ENCODE results near the gene ZP3.

ZP3 gene

GRCh38 chr7:76424413-76425111 is at the start of gene ZP3:
TSS of gene ZP3 (plus strand) at chr7:76424950. CDS start at chr7:76424965, 15 bp downstream.
- DNase-seq (ENCODE audit: low read depth), result peak; percentile 59
- no peak within 1 kb of the TSS for H3K4me3 ChIP-seq (ENCODE audit: low read depth, low read length)
- no peak for TF ChIP-seq CTCF (IDR thresholded peaks at IDR 0.05; ENCODE audit: low read depth, low read length, missing control alignments)

GRCh38 chr7:76375251-76375650 is 49.5 kb upstream of the ZP3 start:
- no peak for DNase-seq (ENCODE audit: low read depth)
- H3K4me3 ChIP-seq (ENCODE audit: low read depth, low read length), result no peak overlapping the region
- TF ChIP-seq CTCF (IDR thresholded peaks at IDR 0.05; ENCODE audit: low read depth, low read length, missing control alignments), result no peak

- no peak for TF ChIP-seq CTCF (IDR thresholded peaks at IDR 0.05; ENCODE audit: low read depth, low read length, missing control alignments)
- H3K4me3 ChIP-seq (ENCODE audit: low read depth, low read length), result no peak overlapping the region
- no peak for DNase-seq (ENCODE audit: low read depth)
Observed at GRCh38 chr7:76377186-76377918, 47.4 kb upstream of the ZP3 start.

- no peak for TF ChIP-seq CTCF (IDR thresholded peaks at IDR 0.05; ENCODE audit: low read depth, low read length, missing control alignments)
- H3K4me3 ChIP-seq (ENCODE audit: low read depth, low read length), result no peak overlapping the region; the same call in 1 of the 2 replicates
- no peak for DNase-seq (ENCODE audit: low read depth)
Observed at GRCh38 chr7:76380623-76380966, 44.2 kb upstream of the ZP3 start.

GRCh38 chr7:76381814-76382213 is 42.9 kb upstream of the ZP3 start:
- TF ChIP-seq CTCF (IDR thresholded peaks at IDR 0.05; ENCODE audit: low read depth, low read length, missing control alignments), result no peak
- H3K4me3 ChIP-seq (ENCODE audit: low read depth, low read length), result no peak overlapping the region
- DNase-seq (ENCODE audit: low read depth), result no peak

GRCh38 chr7:76383089-76383944 is 41.4 kb upstream of the ZP3 start:
- DNase-seq (ENCODE audit: low read depth), result no peak

More at GRCh38 chr7:76383089-76383944, 41.4 kb upstream of the ZP3 start:
- H3K4me3 ChIP-seq (ENCODE audit: low read depth, low read length), result no peak overlapping the region
- TF ChIP-seq CTCF (IDR thresholded peaks at IDR 0.05; ENCODE audit: low read depth, low read length, missing control alignments), result no peak
